Tibial artery (tissue), 4 donors: ENCODE measurements around the gene PPFIA3.
"Not testable (repeated sequence)": the region's sequence is repeated elsewhere in the genome, so short reads cannot be mapped to it uniquely, and the experiment has no call there.

Experiments used
- DNase-seq, 2 donors: peaks; one replicate each; pipeline ENCODE4 v3.0.0-alpha.2; 2019
- H3K27ac ChIP-seq, 2 donors: fragments of 200-600 bp; sonication (generic) in 1 of 2; 1 replicate in 1 of 2; 2 replicates in 1 of 2; pipeline ENCODE4 v1.5.1; 2018 to 2019; ENCODE audit warnings: mild to moderate bottlenecking in 1 of 2
- H3K27me3 ChIP-seq, 2 donors: fragments of 200-600 bp; sonication (generic) in 1 of 2; one replicate each; pipeline versions ENCODE4 v1.5.1 to v1.6.0; 2016 to 2019
- H3K36me3 ChIP-seq, 3 donors: fragments of 200-600 bp; sonication (generic) in 2 of 3; one replicate each; pipeline ENCODE4 v1.5.1; 2016 to 2019; ENCODE audit warnings: mild to moderate bottlenecking in 2 of 3
- H3K4me1 ChIP-seq, 4 donors: fragments of 200-600 bp; sonication (generic) in 2 of 4; 1 replicate in 3 of 4; 2 replicates in 1 of 4; pipeline ENCODE4 v1.5.1; 2016 to 2019
- H3K4me3 ChIP-seq, 2 donors: fragments of 200-600 bp; sonication (generic) in 1 of 2; 1 replicate in 1 of 2; 2 replicates in 1 of 2; pipeline ENCODE4 v1.5.1; 2018 to 2019; ENCODE audit warnings: mild to moderate bottlenecking in 2 of 2
- H3K9me3 ChIP-seq, 3 donors: fragments of 200-600 bp; sonication (generic) in 1 of 3; one replicate each; pipeline ENCODE4 v1.5.1; 2016 to 2019
- intact Hi-C: fragments of 100-400 bp; cut with DNase I; formaldehyde crosslinking; loops from one replicate; pipeline ENCODE4 v1.15.0; 2023; ENCODE audit warnings: low total_unique reads
- TF ChIP-seq, protein P1 (sequence below), 2 experiments: fragments of 200-600 bp in 1 of 2; fragments of 450-650 bp in 1 of 2; IDR thresholded peaks; one replicate each; pipeline ENCODE4 v1.5.1; 2017 to 2019; ENCODE audit warnings: antibody characterized with exemption in 2 of 2, mild to moderate bottlenecking in 1 of 2, moderate library complexity in 1 of 2

The PPFIA3 gene

DNA sequence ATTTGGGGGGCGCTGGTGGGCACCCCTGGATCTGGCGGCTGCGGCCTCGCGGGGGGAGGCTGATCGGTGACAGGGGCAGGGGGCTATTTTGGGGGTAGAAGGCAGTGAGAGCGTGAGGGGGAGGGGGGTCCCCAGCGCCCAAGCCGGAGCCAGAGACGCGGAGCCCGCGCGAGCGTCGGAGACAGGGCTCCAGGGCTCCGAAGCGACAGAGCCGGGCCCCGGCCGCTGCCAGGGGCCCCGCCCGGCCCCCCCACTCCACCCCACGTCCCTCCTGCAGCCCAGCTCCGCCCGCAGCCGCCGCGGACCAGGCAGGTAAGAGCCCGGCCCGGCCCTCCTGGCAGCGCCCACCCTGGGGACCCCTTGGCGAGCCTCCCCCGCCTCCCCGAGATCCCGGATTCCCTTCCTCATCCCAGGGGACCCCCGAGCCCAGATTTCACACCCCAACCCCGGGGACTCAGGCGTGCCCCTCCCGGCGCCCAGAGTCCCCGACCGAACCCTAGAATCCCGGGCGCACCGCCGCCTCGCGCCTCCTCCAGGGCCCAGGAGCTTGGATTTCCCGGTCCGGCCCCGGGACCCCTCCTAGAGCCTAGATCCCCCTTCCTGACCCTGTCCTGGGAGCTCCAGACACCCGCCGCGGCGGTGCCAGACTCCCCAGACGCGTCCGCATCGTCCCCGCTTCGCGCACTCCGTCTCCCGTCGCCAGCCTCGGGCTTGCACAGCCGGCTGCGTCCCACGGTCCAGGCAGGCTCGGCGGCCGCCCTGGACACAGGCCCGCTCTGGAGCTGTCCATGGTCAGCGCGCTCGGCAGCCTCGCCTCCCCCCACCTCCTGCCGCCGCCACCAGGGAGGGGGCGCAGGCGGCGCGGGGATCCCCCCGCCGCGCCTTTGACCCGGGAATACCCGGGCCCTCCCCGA is at the start of gene PPFIA3:
PPFIA3 (plus strand) TSS at position 134 of the 914 bp plus-strand sequence. CDS start 8,330 bp downstream, outside the sequence.
- Histone ChIP-seq H3K4me1 (peaks cover 7 to 35% (median 26%) of the 10 kb centered on the region in 4 donors), H3K4me3 (peak within 1 kb of the TSS; percentile 57 to 85), H3K36me3 (no peaks in the 10 kb centered on the region), H3K9me3 (no peaks in the 10 kb centered on the region), H3K27me3 (peaks cover 0 to 3% of the 10 kb centered on the region in 2 donors), H3K27ac (peak within 1 kb of the TSS; percentile 85 to 92)
- TF ChIP-seq, protein P1, sequence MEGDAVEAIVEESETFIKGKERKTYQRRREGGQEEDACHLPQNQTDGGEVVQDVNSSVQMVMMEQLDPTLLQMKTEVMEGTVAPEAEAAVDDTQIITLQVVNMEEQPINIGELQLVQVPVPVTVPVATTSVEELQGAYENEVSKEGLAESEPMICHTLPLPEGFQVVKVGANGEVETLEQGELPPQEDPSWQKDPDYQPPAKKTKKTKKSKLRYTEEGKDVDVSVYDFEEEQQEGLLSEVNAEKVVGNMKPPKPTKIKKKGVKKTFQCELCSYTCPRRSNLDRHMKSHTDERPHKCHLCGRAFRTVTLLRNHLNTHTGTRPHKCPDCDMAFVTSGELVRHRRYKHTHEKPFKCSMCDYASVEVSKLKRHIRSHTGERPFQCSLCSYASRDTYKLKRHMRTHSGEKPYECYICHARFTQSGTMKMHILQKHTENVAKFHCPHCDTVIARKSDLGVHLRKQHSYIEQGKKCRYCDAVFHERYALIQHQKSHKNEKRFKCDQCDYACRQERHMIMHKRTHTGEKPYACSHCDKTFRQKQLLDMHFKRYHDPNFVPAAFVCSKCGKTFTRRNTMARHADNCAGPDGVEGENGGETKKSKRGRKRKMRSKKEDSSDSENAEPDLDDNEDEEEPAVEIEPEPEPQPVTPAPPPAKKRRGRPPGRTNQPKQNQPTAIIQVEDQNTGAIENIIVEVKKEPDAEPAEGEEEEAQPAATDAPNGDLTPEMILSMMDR (IDR thresholded peaks at IDR 0.05), result no peak
- intact Hi-C loops, result loop anchor here (5.0 kb wide), 2 partner anchors 33 to 247 kb away; partner anchors contain the start of gene PPP1R15A
- peak; percentile 57 to 79 for DNase-seq

DNA sequence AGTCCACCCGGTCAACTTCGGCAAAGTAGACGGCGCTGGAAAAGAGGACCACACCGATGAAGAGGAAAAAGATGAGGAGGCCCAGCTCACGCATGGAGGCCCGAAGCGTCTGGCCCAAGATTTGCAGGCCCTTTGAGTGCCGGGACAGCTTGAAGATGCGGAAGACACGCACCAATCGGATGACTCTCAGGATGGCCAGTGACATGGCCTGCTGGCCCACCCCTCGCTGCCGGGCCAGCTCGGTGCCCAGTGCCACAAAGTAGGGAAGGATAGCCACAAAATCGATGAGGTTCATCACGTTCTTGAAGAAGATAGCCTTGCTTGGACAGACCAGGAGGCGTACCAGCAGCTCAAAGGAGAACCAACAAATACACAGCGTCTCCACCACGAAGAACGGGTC is 48.9 kb upstream of the PPFIA3 start:
- intact Hi-C loops, result no loop called here
- Histone ChIP-seq H3K4me1 (peaks cover 0 to 13% (median 6%) of the 10 kb centered on the region in 4 donors), H3K9me3 (no peaks in the 10 kb centered on the region), H3K27me3 (peaks cover 3 to 88% of the 10 kb centered on the region in 2 donors), H3K36me3 (no peaks in the 10 kb centered on the region), H3K4me3 (no peak overlapping the region), H3K27ac (no peak overlapping the region)
- no peak for DNase-seq
- TF ChIP-seq, protein P1 (IDR thresholded peaks at IDR 0.05), result no peak

DNA sequence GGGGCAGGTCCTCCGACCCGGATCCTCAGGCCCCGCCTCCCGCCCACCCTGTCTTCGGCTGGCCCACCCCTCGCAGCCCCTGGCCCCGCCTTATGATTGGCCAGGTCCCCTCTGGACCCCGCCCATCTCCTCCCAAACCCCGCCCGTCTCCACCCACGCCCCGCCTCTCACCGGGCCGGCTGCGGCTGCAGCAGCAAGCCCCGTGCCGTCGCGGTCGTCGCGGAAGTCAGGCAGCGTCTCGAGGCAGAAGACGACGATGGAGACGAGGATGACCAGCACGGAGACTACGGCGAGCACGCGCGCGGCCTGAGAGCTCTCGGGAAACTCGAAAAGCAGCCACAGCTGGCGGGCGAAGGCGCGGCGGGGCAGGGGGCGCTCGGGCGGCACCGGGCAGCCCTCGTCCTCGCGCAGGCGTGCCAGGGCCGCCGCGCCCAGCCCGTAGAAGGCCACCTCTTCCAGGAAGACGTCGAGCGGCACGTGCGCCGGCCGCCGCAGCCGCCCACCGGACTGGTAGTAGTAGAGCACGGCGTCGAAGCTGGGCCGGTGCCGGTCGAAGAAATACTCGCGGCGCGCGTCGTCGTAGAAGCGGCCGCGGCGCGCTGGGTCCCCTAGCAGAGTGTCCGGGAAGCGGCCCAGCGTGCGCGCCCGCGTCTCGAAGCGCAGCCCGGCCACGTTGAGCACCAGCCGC is 47.3 kb upstream of the PPFIA3 start:
- TF ChIP-seq, protein P1 (IDR thresholded peaks at IDR 0.05), result no peak
- Histone ChIP-seq H3K27me3 (peaks cover 3 to 73% of the 10 kb centered on the region in 2 donors), H3K36me3 (no peaks in the 10 kb centered on the region), H3K9me3 (no peaks in the 10 kb centered on the region), H3K4me3 (no peak overlapping the region), H3K4me1 (peaks cover 0 to 11% (median 6%) of the 10 kb centered on the region in 4 donors), H3K27ac (no peak overlapping the region)
- intact Hi-C loops, result no loop called here
- no peak for DNase-seq

DNA sequence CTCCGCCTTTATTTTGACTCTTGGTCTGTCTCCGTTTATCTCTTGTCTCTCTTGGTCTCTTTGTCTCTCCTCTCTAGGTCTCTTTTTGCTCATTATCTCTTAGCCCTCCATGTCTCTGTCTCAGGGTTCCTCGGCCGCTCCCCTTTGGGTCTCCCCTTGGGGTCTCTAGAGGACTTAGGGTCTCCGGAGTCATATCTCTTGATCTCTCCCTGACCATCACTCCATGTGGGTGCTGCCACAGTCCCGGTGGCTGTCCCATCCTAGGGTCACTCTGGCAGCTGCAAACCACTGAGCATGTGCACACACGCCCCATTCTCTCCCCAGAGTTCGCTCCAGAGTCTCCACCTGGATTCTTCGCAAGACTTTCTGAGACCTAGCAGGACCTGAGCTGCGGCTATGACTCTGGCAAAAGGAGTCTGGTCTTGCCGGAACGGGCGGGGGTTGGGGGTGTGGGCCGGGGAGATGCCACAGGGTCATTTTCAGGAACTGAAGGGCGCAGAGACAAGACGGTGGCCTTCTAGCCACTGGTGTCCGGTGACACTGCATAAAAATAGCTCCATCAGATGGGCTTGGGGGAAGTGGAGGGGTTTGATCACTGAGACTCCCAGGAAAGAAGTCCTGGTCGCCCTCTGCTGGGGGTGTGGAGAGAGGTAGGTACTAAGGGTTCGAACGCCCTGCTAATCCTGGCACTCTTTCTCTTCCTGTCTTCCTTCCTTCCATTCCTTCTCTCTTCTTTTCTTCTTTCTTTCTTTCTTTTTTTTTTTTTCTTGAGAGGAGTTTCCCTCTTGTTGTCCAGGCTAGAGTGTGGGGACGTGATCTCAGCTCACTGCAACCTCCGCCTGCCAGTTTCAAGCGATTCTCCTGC is 45.6 kb upstream of the PPFIA3 start:
- H3K9me3 ChIP-seq, result no peaks in the 10 kb centered on the region
- H3K27me3 ChIP-seq, result peaks cover 3 to 57% of the 10 kb centered on the region in 2 donors
- intact Hi-C loops, result no loop called here
- H3K4me3 ChIP-seq, result no peak overlapping the region
- H3K27ac ChIP-seq, result no peak overlapping the region
- DNase-seq, result no peak
- TF ChIP-seq, protein P1 (IDR thresholded peaks at IDR 0.05), result no peak
- H3K36me3 ChIP-seq, result no peaks in the 10 kb centered on the region
- peaks cover 0 to 11% (median 6%) of the 10 kb centered on the region in 4 donors for H3K4me1 ChIP-seq

DNA sequence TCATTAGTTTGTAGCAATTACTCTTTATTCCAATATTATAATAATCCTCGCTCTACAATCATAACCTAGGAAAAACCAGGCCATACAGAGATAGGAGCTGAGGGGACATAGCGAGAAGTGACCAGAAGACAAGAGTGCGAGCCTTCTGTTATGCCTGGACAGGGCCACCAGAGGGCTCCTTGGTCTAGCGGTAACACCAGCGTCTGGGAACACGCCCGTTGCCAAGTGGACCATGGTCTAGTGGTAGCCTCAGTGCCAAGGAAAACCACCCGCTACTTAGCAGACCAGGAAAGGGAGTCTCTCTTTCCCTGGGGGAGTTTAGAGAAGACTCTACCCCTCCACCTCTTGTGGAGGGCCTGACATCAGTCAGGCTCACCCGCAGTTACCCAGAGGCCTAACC is 44.5 kb upstream of the PPFIA3 start:
- H3K27ac ChIP-seq, H3K4me3 ChIP-seq, H3K9me3 ChIP-seq, H3K36me3 ChIP-seq, intact Hi-C loops: not testable (repeated sequence)
- peaks cover 0 to 11% (median 6%) of the 10 kb centered on the region in 4 donors for H3K4me1 ChIP-seq
- TF ChIP-seq, protein P1 (IDR thresholded peaks at IDR 0.05), result peak; percentile 66 to 76
- DNase-seq, result peak; percentile 64 to 80
- H3K27me3 ChIP-seq, result peaks cover 3 to 47% of the 10 kb centered on the region in 2 donors
